H1 (cell line): ENCODE results near the gene ASCC3. TPM values are rescaled to one million over a fixed set of nuclear protein-coding genes. Genes with fewer than 3 reads are reported as not detected.

ENCODE experiments used
- CTCF ChIA-PET: fragments of 300-600 bp; sonication (Branson Sonifier 250); formaldehyde crosslinking; loops from one replicate; lab custom pipeline; 2021; ENCODE audit not compliant: partially characterized antibody; lab: Charles Lee
- POLR2A ChIA-PET: fragments of 300-600 bp; sonication (Branson Sonifier 250); formaldehyde crosslinking; loops from one replicate; lab custom pipeline; 2021; ENCODE audit warnings: inconsistent platforms; ENCODE audit not compliant: partially characterized antibody; lab: Charles Lee
- DNase-seq, 2 experiments: peaks; one replicate each; pipeline versions ENCODE4 v3.0.0 to v3.0.0-alpha.2; 2010 to 2022; ENCODE audit warnings: low spot score in 2 of 2, low read depth in 1 of 2, mixed read lengths in 1 of 2
- FAIRE-seq: peaks from 2 replicates; lab custom pipeline; 2011; peaks lifted over from hg19 to GRCh38; lab: Jason Lieb, UNC
- H2AFZ ChIP-seq: 2 replicates; pipeline ENCODE4 v1.8.1; 2012; ENCODE audit warnings: low read length, inconsistent platforms
- H2AK5ac ChIP-seq: 2 replicates; pipeline ENCODE4 v1.6.1; 2013; ENCODE audit warnings: low read depth, low read length
- H2BK120ac ChIP-seq: replicated peaks from 2 replicates; pipeline ENCODE3; 2013; ENCODE audit warnings: low read depth, low read length, inconsistent platforms
- H2BK12ac ChIP-seq: 2 replicates; pipeline ENCODE4 v1.6.1; 2013; ENCODE audit warnings: low read depth, low read length
- H2BK15ac ChIP-seq: 2 replicates; pipeline ENCODE4 v1.6.1; 2013; ENCODE audit warnings: low read length
- H2BK20ac ChIP-seq: 2 replicates; pipeline ENCODE4 v1.6.1; 2013; ENCODE audit warnings: low read length
- H2BK5ac ChIP-seq: 2 replicates; pipeline ENCODE4 v1.6.1; 2013; ENCODE audit warnings: low read depth, low read length
- H3K14ac ChIP-seq: 2 replicates; pipeline ENCODE4 v1.6.1; 2013; ENCODE audit warnings: inconsistent platforms; ENCODE audit not compliant: insufficient read length
- H3K18ac ChIP-seq: 2 replicates; pipeline ENCODE4 v1.6.1; 2013; ENCODE audit warnings: low read length; ENCODE audit errors: extremely low read depth
- H3K23ac ChIP-seq: 2 replicates; pipeline ENCODE4 v1.6.1; 2013; ENCODE audit warnings: inconsistent platforms; ENCODE audit not compliant: insufficient read length
- H3K23me2 ChIP-seq: 2 replicates; pipeline ENCODE4 v1.6.1; 2013; ENCODE audit warnings: low read depth, low read length
- H3K27ac ChIP-seq: 2 replicates; pipeline ENCODE4 v1.6.1; 2011; ENCODE audit warnings: low read depth, low read length, inconsistent platforms
- H3K27me3 ChIP-seq, 4 experiments: replicated peaks in 1 of 4; 1 replicate in 1 of 4; 2 replicates in 3 of 4; pipeline versions ENCODE4 v1.6.1 to v1.8.1; 2011 to 2013; ENCODE audit warnings: low read length in 3 of 4, mild to moderate bottlenecking in 3 of 4, inconsistent platforms in 2 of 4, mixed read lengths in 2 of 4, moderate library complexity in 1 of 4; ENCODE audit not compliant: control insufficient read depth in 3 of 4, insufficient read depth in 3 of 4; ENCODE audit errors: extremely low read depth in 1 of 4
- H3K36me3 ChIP-seq, 4 experiments: 2 replicates each; pipeline versions ENCODE4 v1.6.1 to v1.8.1; 2011 to 2013; ENCODE audit warnings: mild to moderate bottlenecking in 4 of 4, low read length in 3 of 4, moderate library complexity in 2 of 4, control low read depth in 1 of 4, inconsistent platforms in 1 of 4; ENCODE audit not compliant: insufficient read depth in 4 of 4, control insufficient read depth in 2 of 4
- H3K4ac ChIP-seq: replicated peaks from 2 replicates; pipeline ENCODE3; 2013; ENCODE audit warnings: low read length, low read depth, mixed read lengths, inconsistent platforms; ENCODE audit not compliant: insufficient read length
- H3K4me1 ChIP-seq, 4 experiments: replicated peaks in 1 of 4; 1 replicate in 1 of 4; 2 replicates in 3 of 4; pipeline versions ENCODE4 v1.6.1 to v1.8.1; 2011 to 2013; ENCODE audit warnings: low read length in 3 of 4, inconsistent platforms in 2 of 4, mixed read lengths in 1 of 4; ENCODE audit not compliant: insufficient read depth in 4 of 4, control insufficient read depth in 3 of 4
- H3K4me2 ChIP-seq, 2 experiments: 2 replicates each; pipeline versions ENCODE4 v1.6.1 to v1.8.1; 2011 to 2013; ENCODE audit warnings: low read depth in 2 of 2, low read length in 2 of 2, control low read depth in 1 of 2, inconsistent platforms in 1 of 2, mild to moderate bottlenecking in 1 of 2; ENCODE audit not compliant: insufficient read depth in 1 of 2
- H3K4me3 ChIP-seq, 4 experiments: fragments of 200-600, 300-600 bp in 1 of 4; sonication (generic), shearing (Covaris generic), sonication (Bioruptor Twin) in 1 of 4; 2 replicates each; pipeline versions ENCODE4 v1.5.1 to v1.8.1; 2011 to 2016; ENCODE audit warnings: low read length in 4 of 4, low read depth in 3 of 4, control low read depth in 2 of 4, inconsistent platforms in 2 of 4, mild to moderate bottlenecking in 2 of 4, mixed read lengths in 1 of 4, moderate library complexity in 1 of 4; ENCODE audit not compliant: insufficient read depth in 2 of 4; ENCODE audit errors: extremely low read depth in 1 of 4
- H3K56ac ChIP-seq: replicated peaks from 2 replicates; pipeline ENCODE3; 2013; ENCODE audit warnings: low read depth, mild to moderate bottlenecking, mixed read lengths, low read length, inconsistent platforms; ENCODE audit not compliant: insufficient read length
- H3K79me1 ChIP-seq: 2 replicates; pipeline ENCODE4 v1.6.1; 2013; ENCODE audit warnings: low read depth, low read length, control low read depth
- H3K79me2 ChIP-seq, 2 experiments: 2 replicates each; pipeline versions ENCODE4 v1.6.1 to v1.8.1; 2012 to 2013; ENCODE audit warnings: low read length in 2 of 2, mild to moderate bottlenecking in 2 of 2, inconsistent platforms in 1 of 2; ENCODE audit not compliant: insufficient read depth in 2 of 2, control insufficient read depth in 1 of 2
- H3K9ac ChIP-seq, 4 experiments: replicated peaks in 1 of 4; 1 replicate in 1 of 4; 2 replicates in 3 of 4; pipeline versions ENCODE4 v1.6.1 to v1.8.1; 2011 to 2013; ENCODE audit warnings: low read depth in 3 of 4, low read length in 3 of 4, control low read depth in 2 of 4, mild to moderate bottlenecking in 2 of 4, moderate library complexity in 2 of 4, inconsistent platforms in 1 of 4; ENCODE audit errors: extremely low read depth in 1 of 4
- H3K9me3 ChIP-seq, 2 experiments: 2 replicates each; pipeline versions ENCODE4 v1.6.1 to v1.8.1; 2012 to 2013; ENCODE audit warnings: mild to moderate bottlenecking in 2 of 2, moderate library complexity in 2 of 2, control low read depth in 1 of 2, inconsistent platforms in 1 of 2, low read depth in 1 of 2, low read length in 1 of 2, mixed read lengths in 1 of 2; ENCODE audit not compliant: insufficient read depth in 2 of 2
- H4K20me1 ChIP-seq, 2 experiments: replicated peaks in 1 of 2; 2 replicates each; pipeline versions ENCODE3 to v1.8.1; 2011 to 2013; ENCODE audit warnings: inconsistent platforms in 2 of 2, low read length in 2 of 2, mild to moderate bottlenecking in 1 of 2; ENCODE audit not compliant: insufficient read depth in 2 of 2, control insufficient read depth in 1 of 2
- H4K5ac ChIP-seq: 2 replicates; pipeline ENCODE4 v1.6.1; 2013; ENCODE audit warnings: low read length, low read depth, mixed read lengths, inconsistent platforms; ENCODE audit not compliant: insufficient read length
- H4K8ac ChIP-seq: 2 replicates; pipeline ENCODE4 v1.8.0; 2013; ENCODE audit warnings: mild to moderate bottlenecking, moderate library complexity, low read length, inconsistent platforms; ENCODE audit not compliant: insufficient read depth; ENCODE audit errors: extremely low read depth
- H4K91ac ChIP-seq: replicated peaks from 2 replicates; pipeline ENCODE3; 2013; ENCODE audit warnings: low read length, mixed read lengths, inconsistent platforms; ENCODE audit not compliant: insufficient read length
- GABPA ChIP-seq: IDR thresholded peaks from 2 replicates; pipeline ENCODE4 v1.6.1; 2011; ENCODE audit warnings: mild to moderate bottlenecking, low read length, moderate library complexity, borderline replicate concordance; ENCODE audit not compliant: insufficient read depth
- KDM4A ChIP-seq: IDR thresholded peaks from one replicate; pipeline ENCODE4 v1.7.1; 2012; ENCODE audit warnings: low read depth, mild to moderate bottlenecking, moderate library complexity, low read length, inconsistent platforms; ENCODE audit not compliant: severe bottlenecking
- POLR2A ChIP-seq, 2 experiments: IDR thresholded peaks; 1 replicate in 1 of 2; 2 replicates in 1 of 2; pipeline ENCODE4 v1.6.1; 2011; ENCODE audit warnings: low read depth in 2 of 2, low read length in 2 of 2, mild to moderate bottlenecking in 2 of 2; ENCODE audit errors: control extremely low read depth in 1 of 2
- SP1 ChIP-seq: IDR thresholded peaks from 2 replicates; pipeline ENCODE4 v1.6.1; 2011; ENCODE audit warnings: low read depth, low read length
- TEAD4 ChIP-seq: IDR thresholded peaks from 2 replicates; pipeline ENCODE4 v1.6.1; 2012; ENCODE audit warnings: low read depth, low read length, inconsistent platforms, mixed read lengths
- YY1 ChIP-seq: IDR thresholded peaks from 2 replicates; pipeline ENCODE4 v1.6.1; 2011; ENCODE audit warnings: low read depth, mild to moderate bottlenecking, low read length
- WGBS, 2 experiments: shearing (Covaris generic) in 1 of 2; methylation state at CpG; one replicate each; pipeline versions ENCODE4 v1.1.6 to v1.1.7; 2013 to 2015; ENCODE audit warnings: low lambda C conversion rate in 2 of 2, mixed read lengths in 2 of 2, inconsistent platforms in 1 of 2, low coverage in 1 of 2, missing lambda C conversion rate in 1 of 2; ENCODE audit not compliant: insufficient replicate concordance in 2 of 2, insufficient coverage in 1 of 2, insufficient read length in 1 of 2; ENCODE audit errors: extremely low coverage in 1 of 2, missing lambda C conversion rate in 1 of 2; 5-methylcytosine and 5-hydroxymethylcytosine counted together
- polyA plus RNA-seq, 7 experiments: library from polyadenylated mRNA; depleted of rRNA in 3 of 7; stranded (reverse) in 5 of 7; unstranded in 2 of 7; fragments of >200 nt in 5 of 7; fragments of 200-250 nt in 2 of 7; gene quantifications; 1 replicate in 5 of 7; 2 replicates in 1 of 7; 4 replicates in 1 of 7; pipeline versions ENCODE4 v1.2.1 to v1.2.3, GENCODE V29; 2011 to 2013; ENCODE audit warnings: missing spikeins in 2 of 7, mixed read lengths in 2 of 7
- total RNA-seq: library from RNA; stranded (reverse); fragmentation: NEBNext Ultra II Directional; extraction: Animal tissue kit (Norgen Biotek cat#: 25700); gene quantifications from 2 replicates; pipeline ENCODE4 v1.2.1, GENCODE V29; 2021

The ASCC3 gene
- total and polyA plus RNA-seq, 2 of the 8 experiments (the other 6 are each of a cell fraction or from before 2014, with no cell fraction given) = 37.5 to 77.8 TPM

- no peaks in the 10 kb centered on the region for H4K20me1 ChIP-seq
- no peak overlapping the region for H2BK5ac ChIP-seq
- H3K18ac ChIP-seq = no peak overlapping the region
- no peak overlapping the region for H2AK5ac ChIP-seq
- H2BK20ac ChIP-seq = no peak overlapping the region
- H4K8ac ChIP-seq = no peak overlapping the region
- H3K23me2 ChIP-seq = no peaks in the 10 kb centered on the region
- 0 out of 8 replicates have a peak, but pooled peaks cover 0 to 2% (median 0%) of the 10 kb centered on the region in 4 experiments for H3K36me3 ChIP-seq
- H3K79me2 ChIP-seq = no peaks in the 10 kb centered on the region
- no peaks in the 10 kb centered on the region for H3K79me1 ChIP-seq
- H4K91ac ChIP-seq = no peak overlapping the region
- no peak overlapping the region for H4K5ac ChIP-seq
- H3K4me2 ChIP-seq = no peak overlapping the region
- H2BK15ac ChIP-seq = no peak overlapping the region
- FAIRE-seq (no peak), DNase-seq (no peak)
- TF ChIP-seq GABPA (no peak), YY1 (no peak), SP1 (no peak), POLR2A (IDR thresholded peaks at IDR 0.05; ENCODE audit: control extremely low read depth in 1 of 2, low read depth in 2 of 2, low read length in 2 of 2) (no peak), TEAD4 (no peak), KDM4A (no peak)
- ChIA-PET POLR2A (no interaction called here), CTCF (interaction anchor here (0.6 to 1.6 kb wide), 5 partner anchors 10 to 715 kb away, joined by 3 to 14 read pairs (median 3); no protein-coding TSS in a partner anchor)
- no peaks in the 10 kb centered on the region for H3K9me3 ChIP-seq
- no peak overlapping the region for H3K4ac ChIP-seq
- H3K23ac ChIP-seq = no peak overlapping the region
- H2BK120ac ChIP-seq = no peak overlapping the region
- H3K4me1 ChIP-seq = no peaks in the 10 kb centered on the region
- no peak overlapping the region for H3K27ac ChIP-seq
- H3K9ac ChIP-seq = no peak overlapping the region
- no peak overlapping the region for H2BK12ac ChIP-seq
- 69% methylated on average over 7 of the region's 7 CpGs; no CpG with 5 or more reads in 1 of the 2 experiments for WGBS, 2 experiments
- no peak overlapping the region for H3K4me3 ChIP-seq
- H3K14ac ChIP-seq = no peak overlapping the region
- H3K27me3 ChIP-seq = no peaks in the 10 kb centered on the region
- no peak overlapping the region for H3K56ac ChIP-seq
- no peak overlapping the region for H2AFZ ChIP-seq
Measured at GRCh38 chr6:100730001-100730980, 150.8 kb downstream of the ASCC3 start.
